GM23338 (cell line): ENCODE results near the gene ERRFI1.

Source experiments
- CREB1 ChIP-seq: fragments of 250-450 bp; sonication (Bioruptor Pico); IDR thresholded peaks from 2 replicates; pipeline ENCODE4 v1.5.0; 2020; ENCODE audit warnings: low read depth, mild to moderate bottlenecking, moderate library complexity
- EZH2 ChIP-seq: fragments of 200-600 bp; sonication (generic); IDR thresholded peaks from one replicate; pipeline ENCODE4 v1.8.0; 2017; ENCODE audit warnings: antibody characterized with exemption, mild to moderate bottlenecking, low read depth; ENCODE audit not compliant: unreplicated experiment
- EZH2phosphoT487 ChIP-seq: fragments of 200-600 bp; sonication (generic); IDR thresholded peaks from one replicate; pipeline ENCODE4 v1.8.1; 2018; ENCODE audit warnings: antibody characterized with exemption; ENCODE audit not compliant: unreplicated experiment
- JUNB ChIP-seq: IDR thresholded peaks from one replicate; pipeline ENCODE4 v1.6.1; 2016; ENCODE audit warnings: antibody characterized with exemption; ENCODE audit not compliant: unreplicated experiment
- POLR2AphosphoS5 ChIP-seq: IDR thresholded peaks from 2 replicates; pipeline ENCODE4 v1.6.1; 2016; ENCODE audit warnings: antibody characterized with exemption, low read depth
- ZNF114 ChIP-seq: fragments of 250-450 bp; sonication (Bioruptor Pico); IDR thresholded peaks from 2 replicates; pipeline ENCODE4 v1.5.0; 2020; ENCODE audit warnings: mild to moderate bottlenecking, moderate library complexity
- ZNF331 ChIP-seq: fragments of 250-450 bp; sonication (Bioruptor Pico); IDR thresholded peaks from 2 replicates; pipeline ENCODE4 v1.5.0; 2020; ENCODE audit warnings: low read depth, mild to moderate bottlenecking, moderate library complexity
- TF ChIP-seq, protein P1 (sequence below), 2 experiments: fragments of 200-600 bp in 1 of 2; sonication (generic) in 1 of 2; conservative IDR thresholded peaks; 2 replicates each; pipeline versions ENCODE4 v1.5.1 to v1.6.1; 2016 to 2017; ENCODE audit warnings: antibody characterized with exemption in 2 of 2, low read depth in 2 of 2, mild to moderate bottlenecking in 2 of 2, moderate library complexity in 1 of 2
- TF ChIP-seq, protein P2 (sequence below): IDR thresholded peaks from 2 replicates; pipeline ENCODE4 v1.6.1; 2016; ENCODE audit warnings: antibody characterized with exemption
- TF ChIP-seq, protein P3 (sequence below): IDR thresholded peaks from one replicate; pipeline ENCODE4 v1.6.1; 2018; ENCODE audit warnings: antibody characterized with exemption; ENCODE audit not compliant: unreplicated experiment

DNA sequence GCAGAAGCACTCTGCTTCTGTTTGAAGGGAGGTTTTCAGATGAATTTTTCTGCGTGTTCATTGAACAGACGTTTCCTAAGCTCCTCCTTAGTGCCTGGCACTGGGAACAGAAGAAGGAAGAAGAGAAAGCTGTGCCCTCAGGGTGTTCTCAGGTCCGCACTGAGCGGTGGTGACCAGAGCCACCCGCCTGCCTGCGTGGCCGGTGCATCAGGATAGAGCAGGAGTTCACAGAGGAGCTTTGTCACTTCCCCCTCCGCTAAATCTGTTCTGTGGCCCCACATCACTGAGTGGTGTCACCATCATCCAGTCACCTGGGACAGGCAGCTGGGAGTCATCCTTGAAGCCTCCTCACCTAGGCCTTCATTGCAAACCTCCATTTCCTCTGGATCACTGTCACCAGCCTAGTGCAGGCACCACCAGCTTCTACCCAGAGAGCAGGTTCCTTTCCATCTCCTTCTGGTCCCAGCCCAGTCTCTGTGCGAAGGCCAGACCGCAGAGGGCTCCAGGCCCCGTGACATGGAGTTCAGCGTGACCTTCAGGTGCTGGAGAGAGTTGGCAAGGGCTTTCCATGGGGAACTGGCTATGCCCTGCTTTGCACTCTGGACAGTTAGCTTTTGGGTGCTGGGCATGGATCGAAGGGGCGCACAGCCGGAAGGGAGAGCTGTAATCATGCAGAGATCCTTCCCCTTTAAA is 42.9 kb downstream of the ERRFI1 start:
- TF ChIP-seq, protein P1, sequence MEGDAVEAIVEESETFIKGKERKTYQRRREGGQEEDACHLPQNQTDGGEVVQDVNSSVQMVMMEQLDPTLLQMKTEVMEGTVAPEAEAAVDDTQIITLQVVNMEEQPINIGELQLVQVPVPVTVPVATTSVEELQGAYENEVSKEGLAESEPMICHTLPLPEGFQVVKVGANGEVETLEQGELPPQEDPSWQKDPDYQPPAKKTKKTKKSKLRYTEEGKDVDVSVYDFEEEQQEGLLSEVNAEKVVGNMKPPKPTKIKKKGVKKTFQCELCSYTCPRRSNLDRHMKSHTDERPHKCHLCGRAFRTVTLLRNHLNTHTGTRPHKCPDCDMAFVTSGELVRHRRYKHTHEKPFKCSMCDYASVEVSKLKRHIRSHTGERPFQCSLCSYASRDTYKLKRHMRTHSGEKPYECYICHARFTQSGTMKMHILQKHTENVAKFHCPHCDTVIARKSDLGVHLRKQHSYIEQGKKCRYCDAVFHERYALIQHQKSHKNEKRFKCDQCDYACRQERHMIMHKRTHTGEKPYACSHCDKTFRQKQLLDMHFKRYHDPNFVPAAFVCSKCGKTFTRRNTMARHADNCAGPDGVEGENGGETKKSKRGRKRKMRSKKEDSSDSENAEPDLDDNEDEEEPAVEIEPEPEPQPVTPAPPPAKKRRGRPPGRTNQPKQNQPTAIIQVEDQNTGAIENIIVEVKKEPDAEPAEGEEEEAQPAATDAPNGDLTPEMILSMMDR (conservative IDR thresholded peaks at IDR 0.05; ENCODE audit: low read depth in 2 of 2): no peak
- no peak for TF ChIP-seq EZH2phosphoT487
- no peak for TF ChIP-seq POLR2AphosphoS5
- TF ChIP-seq CREB1 (CRISPR knock-in tag): no peak
- TF ChIP-seq ZNF114 (CRISPR knock-in tag): no peak
- TF ChIP-seq, protein P2, sequence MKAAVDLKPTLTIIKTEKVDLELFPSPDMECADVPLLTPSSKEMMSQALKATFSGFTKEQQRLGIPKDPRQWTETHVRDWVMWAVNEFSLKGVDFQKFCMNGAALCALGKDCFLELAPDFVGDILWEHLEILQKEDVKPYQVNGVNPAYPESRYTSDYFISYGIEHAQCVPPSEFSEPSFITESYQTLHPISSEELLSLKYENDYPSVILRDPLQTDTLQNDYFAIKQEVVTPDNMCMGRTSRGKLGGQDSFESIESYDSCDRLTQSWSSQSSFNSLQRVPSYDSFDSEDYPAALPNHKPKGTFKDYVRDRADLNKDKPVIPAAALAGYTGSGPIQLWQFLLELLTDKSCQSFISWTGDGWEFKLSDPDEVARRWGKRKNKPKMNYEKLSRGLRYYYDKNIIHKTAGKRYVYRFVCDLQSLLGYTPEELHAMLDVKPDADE: no peak
- TF ChIP-seq EZH2: no peak
- TF ChIP-seq, protein P3, sequence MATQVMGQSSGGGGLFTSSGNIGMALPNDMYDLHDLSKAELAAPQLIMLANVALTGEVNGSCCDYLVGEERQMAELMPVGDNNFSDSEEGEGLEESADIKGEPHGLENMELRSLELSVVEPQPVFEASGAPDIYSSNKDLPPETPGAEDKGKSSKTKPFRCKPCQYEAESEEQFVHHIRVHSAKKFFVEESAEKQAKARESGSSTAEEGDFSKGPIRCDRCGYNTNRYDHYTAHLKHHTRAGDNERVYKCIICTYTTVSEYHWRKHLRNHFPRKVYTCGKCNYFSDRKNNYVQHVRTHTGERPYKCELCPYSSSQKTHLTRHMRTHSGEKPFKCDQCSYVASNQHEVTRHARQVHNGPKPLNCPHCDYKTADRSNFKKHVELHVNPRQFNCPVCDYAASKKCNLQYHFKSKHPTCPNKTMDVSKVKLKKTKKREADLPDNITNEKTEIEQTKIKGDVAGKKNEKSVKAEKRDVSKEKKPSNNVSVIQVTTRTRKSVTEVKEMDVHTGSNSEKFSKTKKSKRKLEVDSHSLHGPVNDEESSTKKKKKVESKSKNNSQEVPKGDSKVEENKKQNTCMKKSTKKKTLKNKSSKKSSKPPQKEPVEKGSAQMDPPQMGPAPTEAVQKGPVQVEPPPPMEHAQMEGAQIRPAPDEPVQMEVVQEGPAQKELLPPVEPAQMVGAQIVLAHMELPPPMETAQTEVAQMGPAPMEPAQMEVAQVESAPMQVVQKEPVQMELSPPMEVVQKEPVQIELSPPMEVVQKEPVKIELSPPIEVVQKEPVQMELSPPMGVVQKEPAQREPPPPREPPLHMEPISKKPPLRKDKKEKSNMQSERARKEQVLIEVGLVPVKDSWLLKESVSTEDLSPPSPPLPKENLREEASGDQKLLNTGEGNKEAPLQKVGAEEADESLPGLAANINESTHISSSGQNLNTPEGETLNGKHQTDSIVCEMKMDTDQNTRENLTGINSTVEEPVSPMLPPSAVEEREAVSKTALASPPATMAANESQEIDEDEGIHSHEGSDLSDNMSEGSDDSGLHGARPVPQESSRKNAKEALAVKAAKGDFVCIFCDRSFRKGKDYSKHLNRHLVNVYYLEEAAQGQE: no peak
- no peak for TF ChIP-seq ZNF331 (CRISPR knock-in tag)
- no peak for TF ChIP-seq JUNB
